ENCODE measurements around the gene PROK2.

DNA sequence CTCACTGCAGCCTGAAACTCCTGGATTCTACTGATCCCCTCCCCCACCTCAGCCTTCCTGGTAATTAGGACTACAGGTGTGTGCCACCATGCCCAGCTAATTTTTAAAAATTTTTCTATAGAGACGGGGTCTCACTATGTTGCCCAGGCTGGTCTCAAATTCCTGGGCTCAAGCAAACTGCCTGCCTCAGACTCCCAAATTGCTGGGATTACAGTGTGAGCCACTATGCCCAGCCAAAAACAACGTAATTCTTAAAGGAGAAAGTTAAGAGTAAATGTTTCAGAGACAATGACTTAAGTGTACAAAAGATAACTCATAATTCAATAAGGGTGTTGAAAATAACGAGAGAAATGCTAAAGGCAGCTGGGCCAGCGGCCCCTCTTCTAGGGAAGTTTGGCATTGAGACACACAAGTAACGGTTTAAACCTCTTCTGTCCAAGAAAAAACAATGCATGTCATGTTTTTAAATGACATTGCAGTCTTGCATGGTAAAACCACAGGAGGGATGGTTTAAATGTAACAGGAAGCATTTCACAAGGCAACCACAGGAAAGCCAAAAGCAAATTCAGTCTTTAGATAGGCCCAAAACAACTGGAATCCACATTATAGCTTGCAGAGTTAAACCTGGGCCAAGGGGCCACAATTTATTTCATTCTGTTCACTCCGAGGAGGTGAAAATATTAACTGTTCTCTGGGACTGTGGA lies 5.1 kb downstream of the PROK2 start:
- TF ChIP-seq, protein P1, sequence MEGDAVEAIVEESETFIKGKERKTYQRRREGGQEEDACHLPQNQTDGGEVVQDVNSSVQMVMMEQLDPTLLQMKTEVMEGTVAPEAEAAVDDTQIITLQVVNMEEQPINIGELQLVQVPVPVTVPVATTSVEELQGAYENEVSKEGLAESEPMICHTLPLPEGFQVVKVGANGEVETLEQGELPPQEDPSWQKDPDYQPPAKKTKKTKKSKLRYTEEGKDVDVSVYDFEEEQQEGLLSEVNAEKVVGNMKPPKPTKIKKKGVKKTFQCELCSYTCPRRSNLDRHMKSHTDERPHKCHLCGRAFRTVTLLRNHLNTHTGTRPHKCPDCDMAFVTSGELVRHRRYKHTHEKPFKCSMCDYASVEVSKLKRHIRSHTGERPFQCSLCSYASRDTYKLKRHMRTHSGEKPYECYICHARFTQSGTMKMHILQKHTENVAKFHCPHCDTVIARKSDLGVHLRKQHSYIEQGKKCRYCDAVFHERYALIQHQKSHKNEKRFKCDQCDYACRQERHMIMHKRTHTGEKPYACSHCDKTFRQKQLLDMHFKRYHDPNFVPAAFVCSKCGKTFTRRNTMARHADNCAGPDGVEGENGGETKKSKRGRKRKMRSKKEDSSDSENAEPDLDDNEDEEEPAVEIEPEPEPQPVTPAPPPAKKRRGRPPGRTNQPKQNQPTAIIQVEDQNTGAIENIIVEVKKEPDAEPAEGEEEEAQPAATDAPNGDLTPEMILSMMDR (IDR thresholded peaks at IDR 0.05; ENCODE audit: insufficient read depth, low read depth, low read length): no peak
- TF ChIP-seq EZH2 (IDR thresholded peaks at IDR 0.05; ENCODE audit: insufficient read depth, low read length): no peak

Data from astrocyte (in vitro differentiated cells and primary cell).